BE2C (cell line): ENCODE results near the gene RBM5.

Experiments
- DNase-seq: peaks from one replicate; pipeline ENCODE4 v3.0.0-alpha.2; 2020
- H3K27me3 ChIP-seq: fragments of 250-450 bp; sonication (Bioruptor Pico); 2 replicates; pipeline ENCODE4 v1.5.1; 2020; ENCODE audit warnings: mild to moderate bottlenecking
- H3K36me3 ChIP-seq: fragments of 250-450 bp; sonication (Bioruptor Pico); 2 replicates; pipeline ENCODE4 v1.5.1; 2020; ENCODE audit warnings: mild to moderate bottlenecking
- H3K4me1 ChIP-seq: fragments of 250-450 bp; sonication (Bioruptor Pico); 2 replicates; pipeline ENCODE4 v1.5.1; 2020
- H3K4me3 ChIP-seq: 2 replicates; pipeline ENCODE4 v1.5.1; 2011; ENCODE audit warnings: low read depth, low read length
- H3K9me3 ChIP-seq: fragments of 250-450 bp; sonication (Bioruptor Pico); 2 replicates; pipeline ENCODE4 v1.5.1; 2020
- CTCF ChIP-seq: IDR thresholded peaks from 2 replicates; pipeline ENCODE4 v1.5.1; 2012; ENCODE audit warnings: mild to moderate bottlenecking, low read depth, low read length

Gene RBM5

GRCh38 chr3:50150404-50150750 is 61.7 kb downstream of the RBM5 start:
- Histone ChIP-seq H3K27me3 (no peaks in the 10 kb centered on the region), H3K4me1 (peaks cover 36% of the 10 kb centered on the region), H3K4me3 (no peak overlapping the region), H3K9me3 (no peaks in the 10 kb centered on the region), H3K36me3 (no peaks in the 10 kb centered on the region)
- DNase-seq, result no peak
- no peak for TF ChIP-seq CTCF

- Histone ChIP-seq H3K4me3 (no peak overlapping the region), H3K36me3 (no peaks in the 10 kb centered on the region), H3K4me1 (peaks cover 36% of the 10 kb centered on the region), H3K9me3 (no peaks in the 10 kb centered on the region), H3K27me3 (no peaks in the 10 kb centered on the region)
- DNase-seq, result peak; percentile 82
- TF ChIP-seq CTCF, result no peak
Observed at GRCh38 chr3:50150863-50151686, 62.4 kb downstream of the RBM5 start.

GRCh38 chr3:50151728-50152127 is 63.0 kb downstream of the RBM5 start:
- Histone ChIP-seq H3K9me3 (no peaks in the 10 kb centered on the region), H3K4me1 (peaks cover 32% of the 10 kb centered on the region), H3K4me3 (no peak overlapping the region), H3K36me3 (no peaks in the 10 kb centered on the region), H3K27me3 (no peaks in the 10 kb centered on the region)
- DNase-seq, result no peak
- no peak for TF ChIP-seq CTCF

- Histone ChIP-seq H3K36me3 (no peaks in the 10 kb centered on the region), H3K27me3 (no peaks in the 10 kb centered on the region), H3K9me3 (no peaks in the 10 kb centered on the region), H3K4me1 (peaks cover 17% of the 10 kb centered on the region), H3K4me3 (no peak overlapping the region)
- no peak for DNase-seq
- TF ChIP-seq CTCF, result no peak
Observed at GRCh38 chr3:50153782-50154475, 65.2 kb downstream of the RBM5 start.

GRCh38 chr3:50154476-50154839 is 65.7 kb downstream of the RBM5 start:
- Histone ChIP-seq H3K27me3 (no peaks in the 10 kb centered on the region), H3K36me3 (no peaks in the 10 kb centered on the region), H3K4me1 (peaks cover 17% of the 10 kb centered on the region), H3K9me3 (no peaks in the 10 kb centered on the region), H3K4me3 (peak overlapping the region; percentile 26; the same call in 1 of the 2 replicates)
- peak; percentile 23 for DNase-seq
- TF ChIP-seq CTCF, result peak; percentile 31
